ENCODE measurements around the gene MYH10. TPM values are rescaled to one million over a fixed set of nuclear protein-coding genes. Genes with fewer than 3 reads are reported as not detected.
A peak's percentile ranks its signal among the peaks of the same experiment; 100 is the strongest.

MYH10 gene
- total RNA-seq, 1 donor from 2014 or later: 244 TPM

DNA sequence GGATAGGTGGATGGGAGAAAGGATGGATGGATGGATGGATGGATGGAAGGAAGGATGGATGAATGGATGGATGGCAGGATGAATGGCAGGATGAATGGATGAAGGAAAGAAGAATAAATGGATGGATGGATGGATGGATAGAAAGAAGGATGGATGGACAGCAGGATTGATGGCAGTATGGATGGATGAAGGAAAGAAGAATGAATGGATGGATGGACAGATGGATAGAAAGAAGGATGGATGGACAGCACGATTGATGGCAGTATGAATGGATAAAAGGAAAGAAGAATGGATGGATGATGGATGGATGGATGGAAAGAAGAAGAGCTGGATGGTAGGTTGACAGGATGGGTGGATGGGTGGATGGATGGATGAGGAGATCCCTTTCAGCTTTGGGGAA lies 9.2 kb upstream of the MYH10 start:
- no peak overlapping the region for H3K4me3 Mint-ChIP-seq (ENCODE audit: low read depth)
- no peak for DNase-seq (ENCODE audit: low spot score, unreplicated experiment)
- TF ChIP-seq CTCF (IDR thresholded peaks at IDR 0.05; ENCODE audit: unreplicated experiment): no peak
- no peaks in the 10 kb centered on the region for H3K9me3 Mint-ChIP-seq (ENCODE audit: low read depth)
- no peaks in the 10 kb centered on the region for H3K36me3 Mint-ChIP-seq (ENCODE audit: insufficient read depth)
- H3K27me3 Mint-ChIP-seq: no peaks in the 10 kb centered on the region
- peaks cover 7% of the 10 kb centered on the region for H3K4me1 Mint-ChIP-seq (ENCODE audit: low read depth)
- no peak overlapping the region for H3K27ac Mint-ChIP-seq

DNA sequence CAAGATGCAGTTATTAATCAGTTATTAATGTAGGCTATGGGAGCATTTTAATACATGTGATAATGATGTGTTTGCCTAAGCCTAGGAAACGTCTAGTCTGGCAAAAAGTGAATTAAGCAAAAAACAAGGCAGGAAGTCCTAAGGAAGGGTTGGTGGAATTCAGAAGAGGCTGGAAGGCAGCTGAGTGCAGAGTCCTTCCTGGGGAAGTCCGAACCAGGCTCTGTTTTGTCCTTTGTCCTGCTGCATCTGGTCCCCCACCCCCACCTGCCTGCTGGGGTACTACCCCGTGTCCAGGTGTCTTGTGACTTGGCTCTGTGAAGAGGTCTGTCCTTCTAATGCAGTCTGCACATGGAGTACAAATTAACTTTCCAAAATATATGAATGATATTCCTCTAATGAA lies 1.5 kb upstream of the MYH10 start:
- no peak for DNase-seq (ENCODE audit: low spot score, unreplicated experiment)
- Mint-ChIP-seq H3K9me3 (ENCODE audit: low read depth) (no peaks in the 10 kb centered on the region), H3K27ac (peak overlapping the region; percentile 67), H3K4me1 (ENCODE audit: low read depth) (peaks cover 24% of the 10 kb centered on the region), H3K27me3 (no peaks in the 10 kb centered on the region), H3K4me3 (ENCODE audit: low read depth) (peak overlapping the region; percentile 53), H3K36me3 (ENCODE audit: insufficient read depth) (no peaks in the 10 kb centered on the region)
- no peak for TF ChIP-seq CTCF (IDR thresholded peaks at IDR 0.05; ENCODE audit: unreplicated experiment)

DNA sequence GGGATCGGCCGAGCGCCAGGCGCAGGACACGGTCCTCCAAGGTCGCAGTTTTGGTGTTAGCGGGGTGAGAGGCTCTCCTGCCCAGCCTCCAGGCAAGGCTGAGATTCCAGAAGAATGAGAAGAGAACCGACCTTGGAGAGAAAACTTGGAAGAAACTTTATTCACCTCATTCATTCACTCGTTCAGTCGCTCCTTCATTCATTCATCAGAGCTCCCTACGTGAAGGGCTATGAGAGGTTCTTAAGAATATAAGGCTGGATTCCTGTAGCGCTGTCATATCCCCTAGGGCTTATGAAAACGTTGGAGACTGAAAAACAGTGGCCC lies 991 bp upstream of the MYH10 start:
- no peak for DNase-seq (ENCODE audit: low spot score, unreplicated experiment)
- peak overlapping the region; percentile 78 for H3K4me3 Mint-ChIP-seq (ENCODE audit: low read depth)
- H3K36me3 Mint-ChIP-seq (ENCODE audit: insufficient read depth): no peaks in the 10 kb centered on the region
- peaks cover 24% of the 10 kb centered on the region for H3K4me1 Mint-ChIP-seq (ENCODE audit: low read depth)
- TF ChIP-seq CTCF (IDR thresholded peaks at IDR 0.05; ENCODE audit: unreplicated experiment): no peak
- H3K27ac Mint-ChIP-seq: peak overlapping the region; percentile 97
- H3K9me3 Mint-ChIP-seq (ENCODE audit: low read depth): no peaks in the 10 kb centered on the region
- no peaks in the 10 kb centered on the region for H3K27me3 Mint-ChIP-seq

- H3K9me3 Mint-ChIP-seq (ENCODE audit: low read depth): no peaks in the 10 kb centered on the region
- peak; percentile 51 for TF ChIP-seq CTCF (IDR thresholded peaks at IDR 0.05; ENCODE audit: unreplicated experiment)
- peak overlapping the region; percentile 99 for H3K4me3 Mint-ChIP-seq (ENCODE audit: low read depth)
- peak overlapping the region; percentile 99 for H3K27ac Mint-ChIP-seq
- H3K4me1 Mint-ChIP-seq (ENCODE audit: low read depth): peaks cover 24% of the 10 kb centered on the region
- H3K27me3 Mint-ChIP-seq: no peaks in the 10 kb centered on the region
- peak; percentile 99 for DNase-seq (ENCODE audit: low spot score, unreplicated experiment)
- H3K36me3 Mint-ChIP-seq (ENCODE audit: insufficient read depth): no peaks in the 10 kb centered on the region
These were observed 453 bp upstream of the MYH10 start for GRCh38 chr17:8630802-8631553.

- H3K36me3 Mint-ChIP-seq (ENCODE audit: insufficient read depth): no peaks in the 10 kb centered on the region
- peak overlapping the region; percentile 99 for H3K27ac Mint-ChIP-seq
- H3K4me3 Mint-ChIP-seq (ENCODE audit: low read depth): peak overlapping the region; percentile 99
- DNase-seq (ENCODE audit: low spot score, unreplicated experiment): peak; percentile 36
- H3K9me3 Mint-ChIP-seq (ENCODE audit: low read depth): no peaks in the 10 kb centered on the region
- no peak for TF ChIP-seq CTCF (IDR thresholded peaks at IDR 0.05; ENCODE audit: unreplicated experiment)
- H3K4me1 Mint-ChIP-seq (ENCODE audit: low read depth): peaks cover 24% of the 10 kb centered on the region
- no peaks in the 10 kb centered on the region for H3K27me3 Mint-ChIP-seq
These were observed 926 bp downstream of the MYH10 start for GRCh38 chr17:8629371-8630226.
